Umbilical cord (tissue), 2 donors: ENCODE measurements around the gene DNMT3A. TPM values are rescaled to one million over a fixed set of nuclear protein-coding genes. Genes with fewer than 3 reads are reported as not detected.

ENCODE experiments used
- DNase-seq: peaks from one replicate; pipeline ENCODE4 v3.0.0-alpha.2; 2015; ENCODE audit warnings: low spot score
- total RNA-seq: library from RNA; depleted of rRNA; stranded (reverse); fragments of >200 nt; gene quantifications from one replicate; pipeline ENCODE4 v1.2.3, GENCODE V29; 2014; ENCODE audit warnings: low replicate concordance; ENCODE audit not compliant: insufficient read depth

Gene DNMT3A
- total RNA-seq, 1 donor from 2014 or later, result 40.2 TPM

- no peak for DNase-seq
Measured at GRCh38 chr2:25258847-25259736, 82.6 kb downstream of the DNMT3A start.

DNA sequence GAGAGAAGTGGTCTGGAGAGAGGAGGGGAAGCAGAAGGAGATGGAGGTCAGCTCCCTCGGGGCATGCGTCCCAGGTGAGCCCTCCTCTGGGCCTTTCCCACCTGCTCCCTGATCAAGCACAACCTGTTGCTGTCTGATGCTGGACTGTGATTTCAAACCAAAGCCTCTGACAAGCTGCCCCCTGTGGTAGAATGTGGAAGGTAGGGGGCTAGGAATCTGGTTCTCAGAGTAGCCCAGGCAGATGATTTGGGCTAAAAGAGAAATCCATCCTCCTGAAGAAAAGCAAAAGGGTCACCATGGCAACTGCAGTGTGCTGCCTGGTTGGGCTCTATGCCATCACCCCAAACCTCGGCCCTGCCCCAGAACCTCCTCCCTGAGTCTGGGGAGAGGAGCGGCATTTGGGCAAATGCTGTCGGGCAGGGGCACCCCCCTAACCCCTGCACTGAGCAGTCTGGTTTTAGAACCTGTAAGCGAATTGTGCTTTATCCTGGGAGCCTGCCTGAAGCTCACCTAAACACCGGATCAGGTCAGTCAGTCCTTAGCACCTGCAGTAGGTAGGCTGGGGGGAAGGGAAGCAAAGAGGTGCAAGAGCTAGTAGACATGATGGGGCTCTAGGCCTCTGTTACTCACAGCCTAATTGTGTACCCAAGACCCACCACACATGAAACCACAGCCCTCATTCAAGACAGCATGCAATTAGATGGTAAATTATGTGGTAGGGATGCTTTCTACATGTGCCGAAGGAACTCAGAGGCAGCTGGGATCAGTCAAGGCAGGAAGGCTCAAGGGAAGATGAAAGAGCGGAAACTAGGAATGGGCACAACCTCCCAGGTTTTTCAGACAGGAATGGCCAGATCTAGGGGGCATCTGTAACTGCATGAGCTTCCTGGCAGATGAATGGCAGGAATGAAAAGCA lies 83.5 kb downstream of the DNMT3A start:
- DNase-seq, result no peak

DNA sequence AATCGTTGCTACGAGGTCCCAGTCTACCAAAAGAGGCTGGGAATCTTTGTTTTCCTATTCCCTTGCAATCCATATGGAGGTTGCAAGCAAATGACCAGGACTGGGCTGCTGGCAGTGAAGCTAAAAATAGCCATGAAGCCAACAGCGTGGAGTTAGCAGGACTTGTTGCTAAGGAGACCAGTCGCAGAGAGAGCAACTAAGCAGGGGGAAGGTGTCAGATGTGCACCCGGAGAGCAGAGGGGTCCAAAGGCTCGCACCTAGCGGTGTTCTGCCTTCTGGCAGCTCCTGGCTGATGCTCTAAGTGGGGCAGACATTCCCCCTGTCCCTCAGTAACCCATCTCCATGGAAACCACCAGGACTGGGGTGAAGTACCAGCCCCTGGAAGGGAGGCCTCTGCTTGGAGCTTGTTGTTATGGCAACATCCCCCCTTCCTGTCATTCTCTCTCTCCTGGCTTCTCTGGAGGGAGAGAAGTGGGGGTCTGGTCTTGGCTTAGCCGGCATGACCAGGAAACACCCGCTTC lies 84.6 kb downstream of the DNMT3A start:
- DNase-seq, result peak; percentile 91

- no peak for DNase-seq
Measured at GRCh38 chr2:25256488-25256875, 85.2 kb downstream of the DNMT3A start.

GRCh38 chr2:25255745-25256487 lies 85.8 kb downstream of the DNMT3A start:
- no peak for DNase-seq

GRCh38 chr2:25254961-25255360 lies 86.8 kb downstream of the DNMT3A start:
- no peak for DNase-seq

DNA sequence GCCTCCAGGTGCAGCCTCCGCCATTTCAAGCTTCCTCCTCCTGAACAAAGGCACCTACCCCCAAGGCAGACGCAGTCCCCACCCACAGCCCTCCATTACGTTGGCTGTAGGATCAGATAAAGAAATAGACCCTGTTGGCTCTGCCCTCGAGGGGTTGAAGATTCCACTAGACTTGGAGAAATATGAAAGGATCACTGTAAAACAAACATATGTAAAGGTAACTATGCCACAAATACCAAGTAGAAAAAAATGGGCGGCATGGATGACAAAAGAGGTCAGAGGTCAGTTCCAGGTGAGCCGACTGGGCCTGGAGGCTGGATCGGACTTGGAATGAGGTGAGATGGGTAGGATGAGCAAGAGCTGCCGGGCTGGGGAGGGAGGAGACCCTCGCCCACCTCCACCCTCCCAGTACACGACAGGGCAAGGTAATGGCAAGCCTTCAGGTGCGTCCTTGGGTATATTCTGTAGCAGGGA lies 88.5 kb downstream of the DNMT3A start:
- no peak for DNase-seq

GRCh38 chr2:25252291-25253152 lies 89.2 kb downstream of the DNMT3A start:
- peak; percentile 92 for DNase-seq

- peak; percentile 58 for DNase-seq
Measured at GRCh38 chr2:25251422-25252273, 90.1 kb downstream of the DNMT3A start.

DNA sequence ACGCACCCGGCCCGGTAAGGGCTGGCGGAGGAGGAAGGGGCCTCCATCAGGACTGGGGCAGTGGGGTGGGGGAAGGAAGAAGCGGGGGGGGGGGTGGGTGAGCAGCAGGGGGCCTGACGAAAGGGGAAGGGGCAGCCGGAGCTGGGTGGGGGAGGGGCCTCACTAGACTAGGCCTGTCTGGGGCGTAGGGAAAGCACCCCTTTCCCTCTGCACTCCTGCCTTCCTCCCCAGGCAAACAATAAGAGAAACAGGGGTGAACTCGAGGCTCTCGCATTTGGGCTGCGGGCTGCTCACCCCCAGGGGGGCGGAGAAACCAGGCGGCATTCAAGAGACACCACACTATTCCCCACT lies 90.7 kb downstream of the DNMT3A start:
- DNase-seq, result no peak

DNA sequence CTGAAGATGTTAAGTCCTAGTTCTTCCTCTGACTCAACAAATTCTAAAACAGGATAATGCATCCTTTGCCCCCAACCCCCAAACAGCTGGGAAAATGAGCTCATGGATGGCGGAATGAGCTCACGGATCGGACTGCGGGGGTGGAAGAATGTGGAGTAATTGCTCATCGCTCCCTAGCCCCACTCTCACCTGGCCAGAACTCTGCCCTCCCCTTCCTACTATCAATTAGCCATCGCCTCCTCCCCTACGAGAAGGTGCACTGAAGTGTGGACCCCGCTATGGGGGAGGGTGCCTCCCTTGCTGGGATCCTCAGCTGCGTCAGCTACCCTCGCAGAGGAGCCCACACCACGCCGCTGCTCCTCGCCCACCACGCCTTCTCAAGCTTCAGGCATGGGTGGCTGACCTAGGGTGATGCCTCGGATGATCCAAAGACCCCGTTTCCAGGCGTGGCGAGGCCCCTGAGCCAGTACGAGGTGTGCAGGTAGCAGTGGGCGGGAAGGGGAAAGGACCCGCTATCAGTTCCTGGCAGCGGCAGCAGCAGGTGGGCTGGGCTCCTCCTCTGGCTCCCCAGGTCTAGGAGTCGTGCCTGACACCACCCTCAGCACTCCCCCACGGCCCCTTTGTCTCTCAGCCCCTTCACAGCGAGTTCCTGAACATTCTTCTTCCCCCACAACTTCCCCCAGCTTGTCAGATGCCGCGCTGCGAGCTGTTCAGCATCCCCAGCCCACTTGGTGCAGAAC lies 91.2 kb downstream of the DNMT3A start:
- peak; percentile 38 for DNase-seq

- no peak for DNase-seq
Measured at GRCh38 chr2:25249785-25250184, 91.9 kb downstream of the DNMT3A start.

- no peak for DNase-seq
Measured at GRCh38 chr2:25247792-25248512, 93.8 kb downstream of the DNMT3A start.

DNA sequence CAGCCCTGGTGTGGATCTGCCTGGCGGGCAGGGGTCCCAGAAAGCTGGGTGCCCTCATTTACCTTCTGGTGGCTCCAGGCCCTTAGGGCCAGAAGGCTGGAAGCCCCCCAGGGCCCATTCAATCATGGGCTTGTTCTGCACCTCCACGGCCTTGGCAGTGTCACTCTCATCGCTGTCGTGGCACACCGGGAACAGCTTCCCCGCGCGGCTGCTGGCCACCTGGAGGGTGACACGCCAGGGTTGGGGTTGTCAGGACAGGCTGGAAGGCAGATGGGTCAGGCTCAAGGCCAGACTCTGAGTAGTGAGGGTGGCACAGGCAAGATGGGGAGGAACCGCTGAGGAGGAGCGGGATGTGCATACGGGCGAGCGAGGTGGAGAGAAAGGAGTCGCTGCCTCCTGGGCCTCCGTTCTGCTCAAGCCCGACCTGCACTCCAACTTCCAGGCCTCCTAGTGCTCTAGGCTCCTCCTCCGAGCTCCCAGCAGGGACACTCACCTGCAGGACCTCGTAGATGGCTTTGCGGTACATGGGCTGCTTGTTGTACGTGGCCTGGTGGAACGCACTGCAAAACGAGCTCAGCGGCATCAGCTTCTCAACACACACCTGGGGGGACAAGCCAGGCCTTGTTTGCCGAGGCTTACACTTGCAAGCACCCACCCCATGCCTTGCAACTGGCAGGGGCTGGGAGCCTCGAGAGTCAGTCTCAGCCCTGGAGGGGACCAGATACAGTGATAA lies 95.0 kb downstream of the DNMT3A start:
- no peak for DNase-seq

DNA sequence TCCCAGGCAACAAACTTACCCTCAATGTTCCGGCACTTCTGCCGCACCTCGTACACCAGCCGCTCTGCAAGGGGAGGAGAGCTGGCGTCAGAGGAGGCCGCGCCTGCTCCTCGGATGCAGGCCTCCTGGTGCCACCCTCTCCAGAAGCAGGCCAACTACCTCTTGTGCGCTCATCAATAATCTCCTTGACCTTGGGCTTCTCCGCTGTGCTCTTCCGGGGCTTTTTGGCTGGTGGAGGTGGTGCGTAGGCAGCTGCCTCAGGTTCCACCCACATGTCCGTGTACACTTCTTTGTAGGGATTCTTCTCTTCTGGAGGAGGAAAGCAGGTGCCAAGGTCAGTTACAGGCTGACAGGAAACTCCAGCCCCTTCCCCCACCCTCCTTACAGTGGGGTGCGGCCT lies 95.7 kb downstream of the DNMT3A start:
- no peak for DNase-seq

DNA sequence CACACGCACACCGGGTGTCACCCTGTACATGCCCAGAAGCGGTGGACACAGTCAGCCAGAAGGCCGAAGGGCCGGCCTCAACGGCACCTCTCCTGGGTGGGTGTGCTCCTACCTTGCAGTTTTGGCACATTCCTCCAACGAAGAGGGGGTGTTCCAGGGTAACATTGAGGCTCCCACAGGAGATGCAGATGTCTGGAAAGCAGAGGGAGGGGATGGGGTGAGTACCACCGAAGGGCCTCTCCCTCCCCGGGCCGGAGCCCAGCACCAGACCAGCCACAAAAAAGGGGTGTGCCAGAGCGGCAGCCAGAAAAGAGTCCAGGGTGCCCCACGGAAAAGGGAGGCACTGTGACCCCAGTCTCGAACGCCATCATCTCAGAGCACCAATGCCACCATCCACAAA lies 96.6 kb downstream of the DNMT3A start:
- DNase-seq, result no peak

GRCh38 chr2:25243995-25244394 lies 97.7 kb downstream of the DNMT3A start:
- no peak for DNase-seq
